Colonic mucosa (tissue), 4 donors: ENCODE measurements around the gene ALKBH7. TPM values are rescaled to one million over a fixed set of nuclear protein-coding genes. Genes with fewer than 3 reads are reported as not detected.

Experiments used
- DNase-seq: peaks from one replicate; pipeline ENCODE4 v3.0.0-alpha.2; 2020
- H3K27ac ChIP-seq: fragments of 200-600 bp; one replicate; pipeline ENCODE4 v1.8.0; 2021
- H3K27me3 ChIP-seq: fragments of 200-600 bp; one replicate; pipeline ENCODE4 v1.8.0; 2021
- H3K36me3 ChIP-seq: fragments of 200-600 bp; one replicate; pipeline ENCODE4 v1.8.0; 2021
- H3K4me1 ChIP-seq: fragments of 200-600 bp; one replicate; pipeline ENCODE4 v1.8.0; 2021; ENCODE audit warnings: mild to moderate bottlenecking
- H3K4me3 ChIP-seq: fragments of 200-600 bp; one replicate; pipeline ENCODE4 v1.8.0; 2021
- H3K9ac ChIP-seq, 2 donors: one replicate each; pipeline ENCODE4 v1.7.0; 2013; ENCODE audit warnings: control low read depth in 2 of 2, low read depth in 2 of 2, low read length in 2 of 2
- H3K9me3 ChIP-seq: fragments of 200-600 bp; one replicate; pipeline ENCODE4 v1.8.0; 2021
- CTCF ChIP-seq: fragments of 200-600 bp; IDR thresholded peaks from one replicate; pipeline ENCODE4 v1.8.0; 2022; ENCODE audit warnings: antibody characterized with exemption, mild to moderate bottlenecking
- intact Hi-C: fragments of 100-400 bp; cut with DNase I; formaldehyde crosslinking; loops from one replicate; pipeline ENCODE4 v1.14.1; 2022
- total RNA-seq, 2 donors: library from RNA; stranded (reverse); fragmentation: NEBNext Ultra II Directional in 1 of 2; extraction: Animal tissue kit (Norgen Biotek cat#: 25700) in 1 of 2; gene quantifications; one replicate each; pipeline ENCODE4 v1.2.1, GENCODE V29; 2021
- donor health status: healthy.
- donor health status: DM: no; HTN: no; CAD: no.
- donor health status: DM: no; HTN: no; CAD: no.

The ALKBH7 gene
- total RNA-seq, 2 donors from 2014 or later: 135 to 150 TPM

- Histone ChIP-seq H3K27ac (no peak overlapping the region), H3K36me3 (peaks cover 34% of the 10 kb centered on the region), H3K9me3 (no peaks in the 10 kb centered on the region), H3K27me3 (no peaks in the 10 kb centered on the region), H3K4me3 (no peak overlapping the region), H3K9ac (no peak overlapping the region), H3K4me1 (no peaks in the 10 kb centered on the region)
- intact Hi-C loops: no loop called here
- no peak for DNase-seq
- TF ChIP-seq CTCF: no peak
These were observed 40.7 kb downstream of the ALKBH7 start for GRCh38 chr19:6413291-6413690.

GRCh38 chr19:6413721-6414643, 41.4 kb downstream of the ALKBH7 start:
- Histone ChIP-seq H3K4me1 (no peaks in the 10 kb centered on the region), H3K27ac (no peak overlapping the region), H3K9me3 (no peaks in the 10 kb centered on the region), H3K4me3 (no peak overlapping the region), H3K36me3 (peaks cover 34% of the 10 kb centered on the region), H3K27me3 (no peaks in the 10 kb centered on the region), H3K9ac (no peak overlapping the region)
- DNase-seq: no peak
- no peak for TF ChIP-seq CTCF
- intact Hi-C loops: no loop called here

- Histone ChIP-seq H3K36me3 (peaks cover 38% of the 10 kb centered on the region), H3K4me1 (no peaks in the 10 kb centered on the region), H3K9me3 (no peaks in the 10 kb centered on the region), H3K4me3 (no peak overlapping the region), H3K27ac (no peak overlapping the region), H3K9ac (no peak overlapping the region), H3K27me3 (no peaks in the 10 kb centered on the region)
- TF ChIP-seq CTCF: no peak
- intact Hi-C loops: no loop called here
- DNase-seq: no peak
These were observed 42.4 kb downstream of the ALKBH7 start for GRCh38 chr19:6414793-6415590.

DNA sequence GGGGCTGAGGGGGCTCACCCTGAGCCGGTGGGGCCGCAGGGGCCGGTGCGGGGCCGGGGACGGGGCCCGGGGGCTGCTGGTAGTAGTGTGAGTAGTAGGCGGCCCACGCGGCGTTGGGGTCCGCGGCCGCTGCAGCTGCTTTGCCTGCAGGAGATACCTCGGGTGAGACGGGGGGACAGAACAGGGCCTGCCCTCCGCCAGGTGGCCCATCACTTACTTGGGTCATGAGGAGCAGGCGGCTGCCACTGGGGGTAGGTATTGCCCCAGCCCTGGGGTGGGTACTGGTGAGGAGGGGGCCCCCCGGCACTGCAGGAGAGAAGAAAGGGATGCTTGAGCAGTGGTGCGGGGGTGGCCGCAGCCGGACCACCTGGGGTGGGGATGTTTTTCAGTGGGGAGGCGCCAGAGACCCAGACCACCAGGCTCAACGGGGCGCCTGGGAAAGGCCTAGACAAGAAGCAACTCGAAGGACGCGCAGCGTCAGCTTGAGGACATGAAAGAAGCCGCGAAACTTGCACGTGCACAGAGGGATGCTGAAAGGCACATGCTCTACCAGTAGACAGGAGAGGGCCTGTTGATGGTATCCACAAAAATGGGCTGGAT, 43.1 kb downstream of the ALKBH7 start:
- no peak for TF ChIP-seq CTCF
- Histone ChIP-seq H3K4me3 (no peak overlapping the region), H3K4me1 (no peaks in the 10 kb centered on the region), H3K9me3 (no peaks in the 10 kb centered on the region), H3K27me3 (no peaks in the 10 kb centered on the region), H3K27ac (no peak overlapping the region), H3K36me3 (peaks cover 42% of the 10 kb centered on the region), H3K9ac (no peak overlapping the region)
- intact Hi-C loops: no loop called here
- no peak for DNase-seq

DNA sequence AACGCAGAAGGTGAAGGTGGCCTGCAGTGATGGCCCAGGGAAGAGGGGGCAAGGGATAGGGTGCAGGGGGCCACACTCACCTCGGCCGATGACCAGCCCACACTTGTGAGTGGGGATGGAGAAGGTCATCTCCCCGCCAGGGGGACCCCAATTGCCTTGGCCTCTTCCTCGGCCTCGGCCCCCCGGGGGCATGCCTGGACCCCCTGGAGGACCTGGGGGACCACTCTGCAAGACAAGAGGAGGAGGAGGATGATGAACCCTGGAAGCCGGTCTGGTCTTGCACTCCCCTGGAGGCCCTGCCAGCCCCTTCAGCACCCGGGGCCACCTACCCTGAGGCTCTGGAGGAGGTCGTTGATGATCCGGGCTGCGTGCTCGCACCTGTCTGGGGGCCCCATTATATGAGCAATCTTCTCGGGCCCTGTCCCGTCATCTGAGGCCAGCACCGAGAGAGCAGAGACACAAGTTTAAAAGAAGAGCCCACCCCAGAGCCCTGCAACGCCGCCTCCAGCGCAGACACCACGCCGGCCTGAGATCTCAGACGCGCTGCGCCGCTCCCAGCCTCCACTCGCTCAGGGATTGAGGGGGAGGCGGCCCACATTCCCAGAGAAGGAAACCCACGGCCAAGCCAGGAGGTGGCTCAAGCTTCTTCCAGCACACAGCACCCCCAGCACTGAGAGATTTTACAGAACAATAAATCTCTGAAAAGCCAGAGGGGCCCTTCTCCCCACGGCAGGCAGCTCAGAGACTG, 44.2 kb downstream of the ALKBH7 start:
- no peaks in the 10 kb centered on the region for H3K27me3 ChIP-seq
- no peak for DNase-seq
- H3K36me3 ChIP-seq: peaks cover 42% of the 10 kb centered on the region
- H3K4me1 ChIP-seq: no peaks in the 10 kb centered on the region
- no peak for TF ChIP-seq CTCF
- H3K9me3 ChIP-seq: no peaks in the 10 kb centered on the region
- intact Hi-C loops: no loop called here
- no peak overlapping the region for H3K4me3 ChIP-seq
- no peak overlapping the region for H3K9ac ChIP-seq
- no peak overlapping the region for H3K27ac ChIP-seq
